GM18909 (cell line): ENCODE results near the gene FGFRL1.
"Not testable (repeated sequence)": the region's sequence is repeated elsewhere in the genome, so short reads cannot be mapped to it uniquely, and the experiment has no call there.

ENCODE experiments used
- ATAC-seq: cut with Tn5 transposase; IDR thresholded peaks from one replicate; pipeline ENCODE4 v1.9.1; 2021; ENCODE audit warnings: mild to moderate bottlenecking; ENCODE audit not compliant: unreplicated experiment, poor library complexity

Gene FGFRL1

DNA sequence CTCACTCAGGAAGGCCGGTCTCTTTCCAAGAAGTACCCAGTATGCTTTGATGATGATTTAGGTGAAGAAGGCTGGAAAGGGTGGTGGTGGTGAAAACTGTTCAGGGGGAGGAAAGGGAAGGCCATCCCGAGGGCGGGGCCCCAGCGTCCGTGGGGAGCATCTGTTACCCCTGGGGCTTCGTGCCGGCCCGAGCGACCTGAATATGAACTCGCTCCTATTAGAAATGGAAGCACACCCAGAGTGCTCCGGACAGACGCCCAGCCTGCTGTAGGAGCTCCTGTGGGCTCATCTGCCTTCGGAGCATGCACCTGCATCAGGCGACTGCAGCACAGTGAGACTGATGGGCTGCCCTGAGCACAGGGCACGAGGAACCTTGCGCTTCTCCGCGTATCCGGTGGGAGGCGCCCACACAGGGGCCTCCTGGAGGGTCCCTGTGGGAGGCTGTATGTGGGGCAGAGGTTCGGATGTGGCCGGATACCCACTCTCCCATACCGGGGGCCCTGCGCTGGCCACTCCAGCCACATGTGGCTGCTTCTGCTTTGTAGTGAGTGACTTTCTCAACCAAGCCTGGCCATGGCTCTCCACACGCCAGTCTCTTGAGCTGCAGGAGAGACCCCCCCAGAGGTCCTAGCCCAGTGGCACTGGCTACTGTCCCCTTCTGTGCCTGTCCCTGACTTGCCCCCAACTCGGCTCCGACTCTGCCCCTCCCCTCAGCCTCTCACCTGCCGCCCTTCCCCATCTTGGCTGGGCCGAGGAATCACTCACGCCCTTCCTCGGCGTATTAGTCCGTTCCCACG is 36.7 kb downstream of the FGFRL1 start:
- no peak for ATAC-seq

GRCh38 chr4:1048773-1049590 is 37.6 kb downstream of the FGFRL1 start:
- no peak for ATAC-seq

DNA sequence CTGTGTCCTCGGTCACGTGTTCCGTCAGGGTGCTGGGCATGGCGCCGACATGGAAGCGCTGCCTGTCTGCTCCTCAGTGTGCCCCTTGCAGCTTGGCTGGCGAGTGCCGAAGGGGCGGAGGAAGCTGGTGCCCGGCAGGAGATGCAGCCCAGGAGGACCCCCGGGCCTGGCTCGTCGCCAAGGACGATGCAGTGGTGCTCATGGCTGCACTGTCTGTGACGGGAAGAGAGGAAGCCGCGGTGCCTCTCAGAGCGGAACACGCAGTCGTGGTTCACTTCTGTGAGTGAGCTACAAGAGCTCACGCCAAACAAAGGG is 38.1 kb downstream of the FGFRL1 start:
- no peak for ATAC-seq

GRCh38 chr4:1050486-1051213 is 39.2 kb downstream of the FGFRL1 start:
- no peak for ATAC-seq

DNA sequence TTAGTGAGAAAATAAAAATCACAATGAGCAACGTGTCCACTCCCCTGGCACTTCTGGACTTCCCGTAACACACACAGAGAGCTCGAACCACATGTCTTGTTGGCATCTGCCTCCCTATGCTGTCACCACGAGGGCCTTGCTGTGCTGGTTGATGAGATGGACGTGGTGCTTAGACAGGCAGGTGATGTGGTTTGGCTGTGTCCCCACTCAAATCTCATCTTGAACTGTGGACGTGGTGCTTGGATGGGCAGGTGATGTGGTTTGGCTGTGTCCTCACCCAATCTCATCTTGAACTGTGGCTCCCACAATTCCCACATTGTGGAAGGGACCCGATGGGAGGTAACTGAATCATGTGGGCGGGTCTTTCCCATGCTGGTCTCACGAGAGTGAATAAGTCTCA is 40.0 kb downstream of the FGFRL1 start:
- no peak for ATAC-seq

DNA sequence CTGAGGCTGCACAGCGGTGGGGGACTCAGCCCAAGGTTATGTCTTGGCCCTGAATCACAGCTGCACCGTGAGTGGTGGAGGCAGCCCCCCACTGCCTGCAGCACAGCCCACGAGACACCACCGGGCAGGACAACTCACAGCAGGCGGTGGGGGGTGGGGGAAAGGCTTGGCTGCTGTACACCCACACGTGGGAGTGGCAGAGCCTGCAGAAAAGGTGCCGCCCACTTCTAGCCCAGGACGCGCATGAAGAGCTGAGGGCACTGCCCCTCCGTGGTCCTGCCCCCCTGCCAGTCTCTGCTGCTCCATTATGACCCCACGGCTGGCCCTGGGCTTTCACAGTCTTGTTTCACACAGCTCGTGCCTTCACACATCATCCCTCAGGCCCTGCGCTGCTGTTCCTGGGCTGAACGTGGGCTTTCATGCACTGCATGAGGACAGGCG is 40.8 kb downstream of the FGFRL1 start:
- no peak for ATAC-seq

DNA sequence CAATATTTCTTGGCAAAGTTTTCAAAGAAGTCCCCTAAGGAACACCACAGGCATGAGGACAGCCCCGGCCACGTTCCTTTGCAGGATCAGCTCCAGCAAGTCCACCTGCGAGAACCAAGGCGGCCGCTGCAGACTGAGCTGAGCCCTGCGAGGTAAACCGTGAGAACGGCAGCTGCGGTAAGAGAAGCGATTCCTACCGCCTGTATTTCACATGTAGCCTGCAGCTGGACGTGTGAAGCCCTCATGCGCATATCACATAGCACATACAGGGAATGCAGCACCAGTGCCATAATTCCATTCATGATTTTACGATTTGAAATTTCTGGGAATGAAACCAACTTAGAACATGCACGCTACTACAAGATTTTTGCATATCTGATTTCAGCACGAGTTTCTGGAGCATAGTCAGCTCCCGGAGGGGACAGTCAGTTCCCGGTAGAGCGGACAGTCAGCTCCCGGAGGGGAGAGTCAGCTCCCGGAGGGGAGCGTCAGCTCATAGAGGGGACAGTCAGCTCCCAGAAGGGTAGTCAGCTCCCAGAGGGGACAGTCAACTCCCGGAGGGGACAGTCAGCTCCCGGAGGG is 41.7 kb downstream of the FGFRL1 start:
- ATAC-seq, result no peak

DNA sequence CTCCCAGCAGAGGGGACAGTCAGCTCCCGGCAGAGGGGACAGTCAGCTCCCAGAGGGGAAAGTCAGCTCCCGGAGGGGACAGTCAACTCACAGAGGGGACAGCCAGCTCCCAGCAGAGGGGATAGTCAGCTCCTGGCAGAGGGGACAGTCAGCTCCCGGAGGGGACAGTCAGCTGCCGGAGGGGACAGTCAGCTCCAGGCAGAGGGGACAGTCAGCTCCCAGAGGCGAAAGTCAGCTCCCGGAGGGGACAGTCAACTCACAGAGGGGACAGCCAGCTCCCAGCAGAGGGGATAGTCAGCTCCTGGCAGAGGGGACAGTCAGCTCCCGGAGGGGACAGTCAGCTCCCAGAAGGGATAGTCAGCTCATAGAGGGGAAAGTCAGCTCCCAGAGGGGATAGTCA is 42.5 kb downstream of the FGFRL1 start:
- ATAC-seq, result not testable (repeated sequence)

DNA sequence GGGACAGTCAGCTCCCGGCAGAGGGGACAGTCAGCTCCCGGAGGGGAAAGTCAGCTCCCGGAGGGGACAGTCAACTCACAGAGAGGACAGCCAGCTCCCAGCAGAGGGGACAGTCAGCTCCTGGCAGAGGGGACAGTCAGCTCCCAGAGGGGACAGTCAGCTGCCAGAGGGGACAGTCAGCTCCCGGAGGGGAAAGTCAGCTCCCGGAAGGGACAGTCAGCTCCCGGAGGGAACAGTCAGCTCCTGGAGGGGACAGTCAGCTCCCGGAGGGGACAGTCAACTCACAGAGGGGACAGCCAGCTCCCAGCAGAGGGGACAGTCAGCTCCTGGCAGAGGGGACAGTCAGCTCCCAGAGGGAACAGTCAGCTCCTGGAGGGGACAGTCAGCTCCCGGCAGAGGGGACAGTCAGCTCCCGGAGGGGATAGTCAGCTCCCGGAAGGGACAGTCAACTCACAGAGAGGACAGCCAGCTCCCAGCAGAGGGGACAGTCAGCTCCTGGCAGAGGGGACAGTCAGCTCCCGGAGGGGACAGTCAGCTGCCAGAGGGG is 43.3 kb downstream of the FGFRL1 start:
- ATAC-seq, result not testable (repeated sequence)

DNA sequence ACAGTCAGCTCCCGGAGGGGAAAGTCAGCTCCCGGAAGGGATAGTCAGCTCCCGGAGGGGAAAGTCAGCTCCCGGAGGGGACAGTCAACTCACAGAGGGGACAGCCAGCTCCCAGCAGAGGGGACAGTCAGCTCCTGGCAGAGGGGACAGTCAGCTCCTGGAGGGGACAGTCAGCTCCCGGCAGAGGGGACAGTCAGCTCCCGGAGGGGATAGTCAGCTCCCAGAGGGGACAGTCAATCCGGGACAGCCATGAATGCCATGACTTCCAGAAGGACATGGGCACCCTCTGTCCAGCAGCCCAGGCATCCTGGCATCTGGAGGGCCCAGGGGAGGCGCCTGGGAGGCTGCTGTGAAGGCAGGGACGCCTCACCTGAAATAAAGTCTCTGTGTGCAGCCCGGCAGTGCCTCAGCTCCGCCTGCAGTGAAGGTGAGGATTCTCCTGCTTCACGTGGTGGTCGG is 43.8 kb downstream of the FGFRL1 start:
- not testable (repeated sequence) for ATAC-seq

DNA sequence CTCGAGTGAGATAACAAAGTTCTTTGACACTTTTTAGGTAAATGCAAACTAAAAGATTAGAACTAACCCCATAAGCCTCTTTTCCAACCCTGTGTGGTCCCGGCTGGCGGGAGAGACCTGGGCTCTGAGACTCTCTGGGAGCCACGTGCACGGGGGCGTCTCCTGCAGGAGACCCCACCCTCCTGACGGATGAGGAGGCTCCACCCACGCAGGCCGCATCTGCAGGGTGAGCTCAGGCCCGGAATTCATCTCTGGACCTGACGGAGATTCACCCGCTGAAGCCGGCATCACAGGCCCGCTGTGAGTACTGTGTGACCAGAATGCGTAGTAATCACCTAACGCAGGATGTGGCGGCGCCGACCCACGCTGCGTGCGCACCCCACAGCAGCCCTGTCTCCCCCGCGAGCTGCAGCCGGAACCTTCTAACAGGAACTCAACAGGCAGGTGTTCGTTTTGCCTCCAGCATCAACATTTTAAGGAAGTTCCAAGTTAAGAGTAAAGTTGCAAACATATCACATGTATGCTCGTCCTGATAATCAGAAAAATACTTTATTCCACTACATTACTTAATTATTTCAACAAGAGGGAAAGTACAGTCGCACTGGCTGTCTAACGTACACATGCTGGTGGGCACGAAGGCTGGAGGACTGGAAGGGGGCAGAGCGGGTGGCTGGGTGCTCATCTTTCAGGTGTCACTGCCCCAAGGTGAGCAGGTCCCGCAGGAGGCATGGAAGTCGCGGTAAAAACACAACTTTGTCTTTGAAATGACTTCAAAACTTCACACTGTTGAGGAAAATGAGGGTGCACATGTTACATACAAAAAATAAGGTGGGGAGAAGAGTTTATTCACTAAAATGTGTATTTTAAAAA is 44.5 kb downstream of the FGFRL1 start:
- no peak for ATAC-seq

- ATAC-seq, result no peak
These were observed 45.4 kb downstream of the FGFRL1 start for GRCh38 chr4:1056671-1057402.

DNA sequence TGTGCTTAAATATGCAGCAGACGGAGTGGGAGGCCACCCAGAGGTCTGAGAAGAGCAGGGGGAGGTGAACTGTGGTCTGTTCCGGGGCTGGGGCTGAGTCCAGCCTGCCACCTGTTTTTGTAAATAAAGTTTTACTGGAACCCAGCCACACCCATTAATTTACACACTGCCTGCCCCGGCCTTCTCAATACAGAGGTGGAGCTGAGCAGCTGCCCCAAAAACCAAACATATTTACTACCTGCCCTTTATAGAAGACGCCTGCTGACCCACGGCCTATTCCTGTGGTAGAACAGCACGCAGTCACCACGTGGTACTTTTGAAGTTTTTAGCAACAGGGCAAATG is 45.9 kb downstream of the FGFRL1 start:
- ATAC-seq, result no peak

GRCh38 chr4:1058198-1058996 is 47.0 kb downstream of the FGFRL1 start:
- ATAC-seq, result no peak

DNA sequence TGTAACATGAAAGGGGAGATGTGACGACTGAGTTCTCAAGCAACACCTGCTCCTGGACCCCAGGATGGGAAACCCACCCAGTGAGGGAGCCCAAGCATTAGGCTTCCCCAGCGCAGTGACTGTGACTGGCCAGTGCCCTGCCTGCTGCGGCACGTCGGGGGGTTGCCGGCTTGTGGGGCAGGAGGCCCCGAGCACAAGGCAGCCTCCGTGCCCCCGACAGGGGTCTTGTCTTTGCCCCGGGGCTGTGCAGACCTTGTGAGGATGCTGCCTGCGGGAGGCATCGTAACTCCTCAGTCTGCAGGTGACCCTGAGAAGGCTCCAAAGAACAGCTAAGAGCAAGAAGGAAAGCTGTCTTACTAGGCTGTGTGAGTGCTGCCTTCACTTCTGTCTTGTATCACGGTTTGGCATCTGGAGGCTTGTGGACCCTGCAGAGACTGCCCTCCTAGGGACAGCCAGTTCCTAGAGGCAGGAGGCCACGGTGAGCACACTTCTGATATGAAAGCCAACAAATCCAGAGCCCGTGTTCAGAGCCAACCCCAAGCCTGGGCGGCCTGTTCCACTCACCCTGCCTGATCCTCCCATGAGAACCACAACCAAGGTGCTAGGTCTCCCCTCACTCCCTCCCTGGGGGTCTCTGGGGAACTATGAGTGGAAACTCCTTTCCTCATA is 47.7 kb downstream of the FGFRL1 start:
- no peak for ATAC-seq

GRCh38 chr4:1060121-1060520 is 48.7 kb downstream of the FGFRL1 start:
- no peak for ATAC-seq

GRCh38 chr4:1060621-1061020 is 49.2 kb downstream of the FGFRL1 start:
- no peak for ATAC-seq
